Measurements from ENCODE around the gene SLC25A18. TPM values are rescaled to one million over a fixed set of nuclear protein-coding genes. Genes with fewer than 3 reads are reported as not detected.
"Not testable (repeated sequence)": the region's sequence is repeated elsewhere in the genome, so short reads cannot be mapped to it uniquely, and the experiment has no call there.

Gene SLC25A18
- total RNA-seq, 1 donor from 2014 or later: not detected

DNA sequence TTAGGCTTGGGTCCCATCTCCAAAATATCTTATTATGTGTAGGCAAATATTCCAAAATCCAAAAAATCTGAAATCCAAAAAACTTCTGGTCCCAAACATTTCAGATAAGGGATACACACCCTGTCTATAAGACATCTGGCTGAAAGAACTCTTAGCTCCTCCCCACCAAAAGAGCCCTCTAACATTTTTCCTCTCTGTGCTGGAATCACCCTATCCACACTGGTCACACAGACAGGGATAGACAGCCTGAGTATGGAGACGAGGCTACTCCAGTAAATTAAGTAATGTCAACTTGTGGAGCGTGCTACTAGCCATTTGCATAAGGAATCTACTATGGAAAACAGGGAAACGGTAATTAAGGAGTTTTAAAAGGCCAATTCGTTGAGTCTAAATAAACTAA, 40.4 kb downstream of the SLC25A18 start:
- DNase-seq (ENCODE audit: low read depth): no peak

DNA sequence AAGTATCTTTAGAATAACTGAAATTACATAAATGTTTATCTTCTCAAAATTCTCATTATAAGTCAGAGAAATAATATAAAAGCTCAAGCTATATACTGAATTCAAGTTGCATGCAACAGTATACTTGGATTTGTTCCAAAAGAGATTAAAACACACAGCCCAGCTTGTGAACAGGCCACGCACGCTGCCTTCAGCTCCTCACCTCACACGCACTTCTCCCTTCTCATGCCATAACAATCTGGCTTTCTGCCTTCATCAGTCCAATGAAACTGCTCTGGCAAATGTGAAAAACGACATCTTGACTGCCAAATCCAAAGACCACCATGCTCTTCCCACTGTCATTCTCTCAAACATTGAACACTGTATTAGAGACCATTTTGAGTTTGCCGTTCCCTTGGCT, 43.2 kb downstream of the SLC25A18 start:
- DNase-seq (ENCODE audit: low read depth): no peak

DNA sequence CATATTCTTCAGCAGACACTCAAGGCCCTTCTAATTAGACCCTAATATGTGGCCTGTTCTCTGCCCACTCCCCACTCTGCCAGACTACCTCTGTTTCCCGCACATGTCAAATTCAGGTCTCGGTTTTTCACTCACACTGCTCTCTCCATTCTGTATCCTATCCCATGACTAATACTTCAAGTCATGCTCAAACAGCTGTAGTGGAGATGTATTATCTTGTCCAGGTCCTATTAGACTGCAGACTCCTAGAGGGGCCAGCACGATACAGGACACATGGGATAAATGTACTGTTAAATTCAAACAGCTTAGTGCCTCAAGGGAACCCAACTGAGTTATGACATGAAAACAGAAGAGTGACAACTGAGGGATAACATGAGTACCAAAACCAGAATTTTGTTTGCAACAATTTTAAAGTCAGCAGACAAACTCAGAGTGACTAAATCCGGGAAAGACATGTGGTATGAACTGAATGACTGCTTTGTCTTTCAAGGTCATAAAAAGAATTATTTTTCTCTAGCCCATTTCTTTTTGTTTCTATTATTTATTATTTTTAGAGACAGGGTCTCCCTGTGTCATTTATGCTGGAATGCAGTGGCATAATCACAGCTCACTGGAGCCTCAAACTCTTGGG, 44.7 kb downstream of the SLC25A18 start:
- DNase-seq (ENCODE audit: low read depth): peak; percentile 23

DNA sequence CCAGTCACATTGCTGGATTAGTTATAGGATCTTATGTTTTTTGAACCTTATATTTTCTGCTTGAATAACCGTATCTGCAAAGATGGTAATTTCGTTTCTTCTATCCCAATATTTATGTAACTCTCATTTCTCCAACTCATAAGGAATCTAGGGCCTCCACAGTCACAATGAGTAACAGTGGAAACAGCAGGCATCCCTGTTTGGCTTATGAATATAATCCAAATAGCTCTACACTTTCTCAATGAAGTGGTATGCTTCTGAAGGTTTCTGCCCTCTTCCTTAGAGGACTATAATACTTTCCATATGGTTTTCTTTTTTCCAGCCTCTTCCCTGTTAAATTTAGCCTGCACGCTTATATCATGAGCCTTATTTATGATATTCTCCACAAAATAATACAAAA, 48.8 kb downstream of the SLC25A18 start:
- DNase-seq (ENCODE audit: low read depth): no peak

DNA sequence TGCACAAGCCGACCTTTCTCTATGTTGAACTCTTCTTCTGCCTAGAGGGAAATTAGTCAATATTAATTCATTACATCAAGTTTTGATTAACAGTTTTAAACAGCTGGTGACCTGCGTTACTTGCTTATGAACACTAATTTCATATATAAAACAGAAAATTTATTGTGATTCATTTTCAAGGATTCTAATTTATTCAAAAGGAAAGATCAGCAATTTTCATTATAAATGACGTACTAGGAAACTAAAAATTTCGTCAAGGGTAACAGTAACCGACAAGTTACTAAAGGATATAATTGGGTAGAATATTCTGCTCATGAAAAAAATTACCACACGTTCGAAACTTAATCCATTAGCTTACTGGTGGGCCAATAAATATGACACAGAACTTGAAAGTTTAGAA, 50.0 kb downstream of the SLC25A18 start:
- DNase-seq (ENCODE audit: low read depth): no peak

DNA sequence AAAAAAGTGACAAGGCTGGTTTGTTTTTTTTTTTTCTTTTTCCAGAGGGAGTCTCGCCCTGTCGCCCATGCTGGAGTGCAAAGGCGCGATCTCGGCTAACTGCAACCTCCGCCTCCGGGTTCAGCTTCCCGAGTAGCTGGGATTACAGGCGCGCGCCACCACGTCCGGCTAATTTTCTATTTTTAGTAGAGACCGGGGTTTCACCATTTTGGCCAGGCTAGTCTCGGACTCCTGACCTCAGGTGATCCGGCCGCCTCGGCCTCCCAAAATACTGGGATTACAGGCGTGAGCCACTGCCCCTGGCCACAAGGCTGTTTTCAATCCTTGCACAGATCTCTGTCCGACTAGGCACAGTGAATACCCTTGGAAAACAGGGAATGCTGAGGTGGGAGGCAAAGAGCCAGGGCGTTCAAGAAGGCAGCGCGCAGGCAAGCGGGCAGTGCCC, 64.7 kb downstream of the SLC25A18 start:
- DNase-seq (ENCODE audit: low read depth): no peak

DNA sequence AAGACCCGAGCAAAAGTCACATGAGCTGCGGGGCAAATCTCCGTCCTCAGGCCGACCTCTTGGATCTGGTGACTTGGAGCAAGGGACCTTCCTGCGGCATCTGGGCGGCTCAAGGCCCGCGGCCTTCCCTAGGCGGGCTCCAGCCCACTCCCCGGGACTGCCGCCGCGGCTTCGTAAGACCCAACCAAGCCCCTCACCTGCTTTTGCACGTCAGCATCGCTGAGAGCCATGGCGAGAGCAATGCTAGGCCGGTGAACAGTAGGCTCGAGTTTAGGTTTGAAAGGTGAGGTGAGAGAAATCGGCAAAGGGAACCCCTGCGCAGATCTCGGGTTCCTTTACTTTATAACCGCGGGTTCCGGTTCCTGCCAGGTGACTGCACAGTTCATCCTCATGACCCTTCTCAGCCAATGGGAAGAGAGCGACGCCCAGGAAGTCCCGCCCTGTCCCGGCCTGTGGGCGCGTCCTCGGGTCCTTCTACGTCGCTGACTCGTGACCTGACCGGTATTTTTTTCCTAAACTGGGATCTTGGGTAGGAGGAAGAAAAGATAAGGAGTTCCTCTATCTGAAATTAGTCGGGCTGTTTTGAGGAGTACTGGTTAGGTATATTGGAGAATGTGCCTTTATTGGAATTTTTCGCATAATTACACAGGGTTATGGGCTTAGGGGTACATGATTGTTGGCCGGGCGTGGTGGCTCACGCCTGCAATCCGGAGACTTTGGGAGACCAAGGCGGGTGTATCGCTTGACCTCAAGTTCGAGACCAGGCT, 65.3 kb downstream of the SLC25A18 start, which contains the start of gene ATP6V1E1:
ATP6V1E1 (minus strand) TSS at position 344 of the 767 bp plus-strand sequence; CDS start at position 230, 114 bp downstream.
- peak; percentile 98 for DNase-seq (ENCODE audit: low read depth)

DNA sequence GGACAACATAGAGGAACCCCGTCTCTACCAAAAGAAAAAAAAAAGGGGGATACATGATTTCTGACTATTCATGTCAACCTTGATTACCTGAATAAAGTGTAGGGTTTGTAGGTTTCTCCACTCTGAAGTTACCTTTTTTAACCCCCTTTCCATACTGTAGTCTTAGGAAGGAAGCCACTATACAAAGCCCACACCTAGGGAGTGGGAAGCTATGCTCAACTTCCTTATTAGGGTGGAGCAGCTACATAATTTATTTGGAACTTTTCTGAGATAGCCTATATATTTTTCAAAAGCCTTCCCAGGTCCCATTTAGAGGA, 65.8 kb downstream of the SLC25A18 start:
- no peak for DNase-seq (ENCODE audit: low read depth)

DNA sequence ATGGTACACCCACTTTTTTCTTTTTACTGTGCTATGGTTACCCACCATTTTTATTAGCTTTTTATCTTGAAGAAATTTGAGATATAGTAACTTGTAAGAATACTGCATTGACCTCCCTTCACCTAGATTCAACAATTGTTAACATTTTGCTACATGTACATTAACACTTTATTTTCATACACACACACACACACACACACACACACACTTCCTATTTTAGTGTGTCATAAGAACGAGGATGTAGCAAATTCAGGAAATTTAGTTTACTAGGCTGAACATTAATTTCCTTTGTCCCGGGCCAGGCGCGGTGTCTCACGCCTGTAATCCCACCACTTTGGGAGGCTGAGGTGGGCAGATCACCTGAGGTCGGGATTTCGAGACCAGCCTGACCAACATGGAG, 66.3 kb downstream of the SLC25A18 start:
- DNase-seq (ENCODE audit: low read depth): no peak

DNA sequence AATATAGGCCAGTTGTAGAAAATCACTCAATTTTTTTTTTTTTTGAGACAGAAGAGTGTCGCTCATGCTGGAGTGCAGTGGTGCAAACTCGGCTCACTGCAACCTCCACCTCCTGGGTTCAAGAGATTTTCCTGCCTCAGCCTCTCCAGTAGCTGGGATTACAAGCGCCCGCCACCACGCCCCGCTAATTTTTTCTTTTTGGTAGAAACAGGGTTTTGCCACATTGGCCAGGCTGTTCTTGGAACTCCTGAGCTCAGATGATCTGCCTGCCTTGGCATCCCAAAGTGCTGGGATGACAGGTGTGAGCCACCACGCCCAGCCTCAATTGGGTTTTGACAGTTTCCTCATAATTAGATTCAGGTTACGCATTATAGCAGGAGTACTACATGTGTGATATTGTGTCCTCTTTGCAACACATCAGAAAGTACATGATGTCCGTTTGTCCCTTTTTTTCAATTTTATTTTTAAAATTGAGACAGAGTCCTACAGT, 67.8 kb downstream of the SLC25A18 start:
- peak; percentile 66 for DNase-seq (ENCODE audit: low read depth)

DNA sequence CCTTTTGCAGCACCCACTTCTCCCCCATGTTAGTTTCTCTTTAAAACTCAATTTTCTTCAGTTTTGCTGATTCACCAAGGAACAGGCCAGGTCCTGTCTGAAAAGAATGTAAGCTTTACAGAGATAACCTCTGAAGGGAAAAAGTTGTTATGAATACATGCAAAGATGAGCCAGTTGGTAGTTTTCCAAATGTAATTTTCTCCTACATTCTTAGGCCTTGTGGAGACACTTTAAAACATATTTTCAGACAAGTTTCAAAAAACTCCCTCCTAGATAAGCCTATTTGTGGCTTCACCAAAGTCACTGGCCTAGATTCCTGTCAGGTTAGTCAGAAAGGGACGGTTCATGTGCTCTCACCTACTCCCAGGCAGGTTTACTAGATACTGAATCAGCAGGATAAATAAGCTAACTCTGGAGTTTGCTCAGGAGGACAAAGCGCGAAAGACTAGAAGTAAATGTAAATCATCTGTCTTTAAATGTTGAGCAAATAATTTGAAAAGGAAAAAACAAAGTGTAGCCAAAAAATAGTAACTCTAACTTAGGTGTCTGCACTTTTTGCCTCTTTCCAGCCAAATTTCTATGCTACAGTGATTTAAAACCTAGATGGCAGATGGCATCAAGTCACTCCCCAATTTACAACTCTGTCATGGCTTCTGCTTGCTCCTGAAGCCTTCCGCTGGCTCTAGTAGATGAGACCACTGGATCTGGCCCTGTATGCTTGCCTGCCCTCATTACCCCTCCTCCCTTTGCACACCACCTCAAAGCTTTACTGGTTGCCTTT, 70.1 kb downstream of the SLC25A18 start:
- DNase-seq (ENCODE audit: low read depth): peak; percentile 38

DNA sequence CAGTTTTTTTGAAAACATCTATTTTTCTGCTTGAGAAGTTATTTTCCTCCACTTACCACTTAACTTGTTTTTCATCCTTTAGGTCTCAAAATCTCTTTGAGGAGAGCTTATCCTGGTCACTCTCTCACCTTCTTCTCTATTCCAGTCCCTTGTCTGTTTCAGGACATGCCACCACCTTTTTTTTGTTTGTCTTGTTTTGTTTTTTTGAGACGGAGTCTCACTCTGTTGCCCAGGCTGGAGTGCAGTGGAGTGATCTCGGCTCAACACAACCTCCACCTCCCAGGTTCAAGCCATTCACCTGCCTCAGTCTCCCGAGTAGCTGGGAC, 70.7 kb downstream of the SLC25A18 start:
- no peak for DNase-seq (ENCODE audit: low read depth)

DNA sequence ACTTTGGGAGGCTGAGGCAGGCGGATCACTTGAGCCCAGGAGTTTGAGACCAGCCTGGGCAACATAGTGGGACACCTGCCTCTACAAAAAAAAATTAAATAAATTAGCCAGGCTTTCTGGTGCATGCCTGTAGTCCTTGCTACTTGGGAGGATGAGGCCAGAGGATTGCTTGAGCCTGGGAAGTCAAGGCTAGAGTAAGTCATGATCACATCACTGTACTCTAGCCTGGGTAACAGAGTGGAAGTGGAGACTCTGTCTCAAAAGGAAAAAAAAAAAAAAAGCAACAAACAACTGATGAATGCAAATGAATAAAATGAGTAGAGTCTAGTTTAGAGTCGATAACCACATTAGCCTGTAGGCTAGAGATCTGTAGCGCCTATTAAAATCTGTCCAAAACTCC, 71.4 kb downstream of the SLC25A18 start:
- DNase-seq (ENCODE audit: low read depth): no peak

DNA sequence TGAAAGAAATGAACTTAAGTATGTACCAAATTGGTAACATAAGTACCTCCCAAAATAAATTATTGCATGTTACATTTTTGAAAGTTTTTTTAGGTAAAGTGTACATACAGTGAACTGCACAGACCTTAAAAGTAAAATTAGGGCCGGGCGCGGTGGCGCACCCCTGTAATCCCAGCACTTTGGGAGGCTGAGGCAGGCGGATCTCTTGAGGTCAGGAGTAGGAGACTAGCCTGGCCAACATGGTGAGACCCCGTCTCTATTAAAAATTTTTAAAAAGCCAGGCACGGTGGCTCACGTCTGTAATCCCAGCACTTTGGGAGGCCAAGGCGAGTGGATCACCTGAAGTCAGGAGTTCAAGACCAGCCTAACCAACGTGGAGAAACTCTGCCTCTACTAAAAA, 73.6 kb downstream of the SLC25A18 start:
- not testable (repeated sequence) for DNase-seq (ENCODE audit: low read depth)

DNA sequence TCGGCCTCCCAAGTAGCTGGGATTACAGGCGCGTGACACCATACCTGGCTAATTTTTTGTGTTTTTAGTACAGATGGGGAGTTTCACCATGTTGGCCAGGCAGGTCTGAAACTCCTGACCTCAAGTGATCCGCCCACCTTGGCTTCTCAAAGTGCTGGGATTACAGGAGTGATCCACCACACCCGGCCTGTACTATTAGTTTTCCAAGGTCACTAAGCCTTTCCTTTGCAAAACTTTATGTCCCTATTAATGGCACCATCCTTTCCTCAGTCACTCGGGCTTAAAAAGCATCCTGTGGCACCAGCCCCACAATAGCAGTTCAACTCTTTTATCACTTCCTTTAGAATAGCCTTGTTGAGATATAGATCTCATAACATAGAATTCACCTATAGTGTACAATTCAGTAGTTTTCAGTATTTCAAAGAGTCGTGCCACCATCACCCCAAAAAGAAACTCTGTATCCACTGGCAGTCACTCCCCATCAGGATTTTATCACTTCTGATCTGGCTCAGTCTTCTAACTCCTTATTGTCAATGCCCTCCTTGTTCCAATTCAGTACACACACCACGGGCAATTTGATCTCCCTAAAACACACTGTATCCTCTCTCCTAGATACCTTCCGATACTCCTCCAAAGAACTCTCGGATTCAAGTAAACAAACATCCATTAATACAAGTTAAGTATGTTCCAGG, 74.3 kb downstream of the SLC25A18 start:
- DNase-seq (ENCODE audit: low read depth): no peak

DNA sequence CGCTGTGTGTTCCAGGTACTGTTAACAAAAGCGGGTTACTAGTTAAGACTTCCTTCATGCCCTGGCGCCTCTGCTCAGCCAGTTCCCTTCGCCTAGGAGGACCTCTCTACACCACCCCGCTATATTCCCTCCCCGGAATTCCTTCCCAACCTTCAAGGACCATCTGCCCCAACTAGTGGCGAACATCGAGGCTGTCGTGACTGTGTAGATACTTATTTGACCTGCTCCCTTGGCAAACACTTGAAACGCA, 74.8 kb downstream of the SLC25A18 start:
- DNase-seq (ENCODE audit: low read depth): no peak

DNA sequence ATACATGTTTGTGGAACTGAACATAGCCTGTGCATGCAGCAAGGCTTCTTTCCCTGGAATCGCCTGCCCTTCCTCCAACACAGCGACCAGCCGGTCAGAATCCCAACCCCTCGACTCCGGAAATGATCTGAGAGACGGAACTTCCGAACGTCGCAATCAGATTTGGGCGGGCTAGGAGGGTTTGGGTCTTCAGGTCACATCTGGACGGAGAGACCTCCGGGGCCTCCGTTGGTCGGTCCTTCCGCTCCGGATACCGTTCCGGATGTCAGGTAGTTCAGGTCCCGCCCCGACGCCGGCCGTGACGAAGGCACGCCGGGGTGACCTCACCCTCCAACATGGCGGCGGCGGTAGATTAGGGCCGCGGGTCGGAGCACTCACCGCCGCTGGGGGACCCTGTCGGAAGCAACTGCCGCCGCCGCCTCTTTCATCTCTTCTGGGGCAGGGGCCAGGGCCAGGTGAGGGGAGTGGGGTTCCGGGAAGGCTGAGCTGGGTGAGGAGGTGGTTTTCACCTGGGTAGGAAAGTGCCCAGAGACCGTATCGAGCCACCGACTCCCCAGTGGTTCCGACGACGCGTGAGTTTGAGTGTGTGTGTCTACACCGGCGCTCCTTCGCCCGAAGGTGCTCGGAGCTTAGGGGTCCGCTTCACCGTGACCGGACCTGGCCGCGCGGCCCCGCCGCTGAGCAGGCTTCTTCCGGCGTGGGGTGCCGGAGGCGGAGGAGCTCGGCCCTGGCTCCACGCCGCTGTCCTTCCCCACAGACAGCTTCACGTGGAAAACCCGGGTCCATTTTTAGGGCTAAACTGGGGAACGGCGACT, 75.3 kb downstream of the SLC25A18 start, which contains the start of gene BCL2L13:
BCL2L13 (plus strand) TSS at position 326 of the 815 bp plus-strand sequence. CDS start 16,955 bp downstream, outside the sequence.
- peak; percentile 91 for DNase-seq (ENCODE audit: low read depth)

DNA sequence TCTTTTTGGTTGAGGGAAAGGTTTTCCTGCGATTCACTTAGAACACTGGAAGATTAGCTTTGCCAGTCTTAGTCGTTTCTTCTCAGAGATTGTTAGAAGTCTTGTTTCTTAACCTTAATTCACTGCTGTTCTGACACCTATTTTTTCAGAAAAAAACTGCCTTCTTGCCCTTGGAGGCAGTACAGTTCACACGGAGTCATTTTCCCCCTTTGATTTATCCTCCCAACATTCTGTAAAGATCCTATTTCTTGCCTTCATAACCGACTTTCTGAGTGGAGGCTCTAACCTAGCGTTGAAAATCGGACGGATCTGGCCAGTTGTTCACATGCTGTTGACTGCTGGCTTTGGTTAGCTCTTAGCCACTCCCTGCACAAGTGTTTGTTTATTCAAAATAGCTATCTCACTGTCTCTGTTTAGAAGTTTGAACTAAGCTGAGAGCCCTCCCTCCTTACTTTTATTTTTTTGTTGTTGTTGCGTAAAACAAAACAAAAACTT, 76.0 kb downstream of the SLC25A18 start:
- DNase-seq (ENCODE audit: low read depth): peak; percentile 86

Measured in myocyte (in vitro differentiated cells).